GM19397 (cell line): ENCODE data around the gene TUBB8B.
"Not testable (repeated sequence)": the region's sequence is repeated elsewhere in the genome, so short reads cannot be mapped to it uniquely, and the experiment has no call there.

Source experiments
- ATAC-seq: cut with Tn5 transposase; IDR thresholded peaks from one replicate; pipeline ENCODE4 v1.9.1; 2021; ENCODE audit warnings: mild to moderate bottlenecking, moderate library complexity; ENCODE audit not compliant: unreplicated experiment

TUBB8B gene

GRCh38 chr18:49176-49665 lies at the start of gene TUBB8B:
TSS of gene TUBB8B (minus strand) at chr18:49615. CDS start at chr18:49557, 58 bp downstream.
- ATAC-seq: not testable (repeated sequence)

- ATAC-seq: peak; percentile 73
These were observed 48.0 kb upstream of the TUBB8B start for GRCh38 chr18:97252-97914.

- ATAC-seq: not testable (repeated sequence)
These were observed 47.3 kb upstream of the TUBB8B start for GRCh38 chr18:96767-97131.

- not testable (repeated sequence) for ATAC-seq
These were observed 46.8 kb upstream of the TUBB8B start for GRCh38 chr18:96101-96766.

- ATAC-seq: not testable (repeated sequence)
These were observed 46.2 kb upstream of the TUBB8B start for GRCh38 chr18:95580-95979.

GRCh38 chr18:93897-94408 lies 44.5 kb upstream of the TUBB8B start:
- not testable (repeated sequence) for ATAC-seq

- not testable (repeated sequence) for ATAC-seq
These were observed 42.1 kb upstream of the TUBB8B start for GRCh38 chr18:91561-91960.

- ATAC-seq: not testable (repeated sequence)
These were observed 41.2 kb upstream of the TUBB8B start for GRCh38 chr18:90396-91193.

GRCh38 chr18:89124-89523 lies 39.7 kb upstream of the TUBB8B start:
- not testable (repeated sequence) for ATAC-seq

GRCh38 chr18:84801-85200 lies 35.4 kb upstream of the TUBB8B start:
- ATAC-seq: not testable (repeated sequence)

GRCh38 chr18:82626-83209 lies 33.3 kb upstream of the TUBB8B start:
- ATAC-seq: not testable (repeated sequence)

- not testable (repeated sequence) for ATAC-seq
These were observed 31.5 kb upstream of the TUBB8B start for GRCh38 chr18:80881-81280.

GRCh38 chr18:80202-80601 lies 30.8 kb upstream of the TUBB8B start:
- ATAC-seq: not testable (repeated sequence)

GRCh38 chr18:75525-76160 lies 26.2 kb upstream of the TUBB8B start:
- not testable (repeated sequence) for ATAC-seq

- ATAC-seq: not testable (repeated sequence)
These were observed 23.9 kb upstream of the TUBB8B start for GRCh38 chr18:73181-73777.

GRCh38 chr18:67701-68100 lies 18.3 kb upstream of the TUBB8B start:
- not testable (repeated sequence) for ATAC-seq

GRCh38 chr18:64279-64678 lies 14.9 kb upstream of the TUBB8B start:
- not testable (repeated sequence) for ATAC-seq

- ATAC-seq: not testable (repeated sequence)
These were observed 14.2 kb upstream of the TUBB8B start for GRCh38 chr18:63656-64055.

GRCh38 chr18:54388-54787 lies 5.0 kb upstream of the TUBB8B start:
- ATAC-seq: not testable (repeated sequence)

- not testable (repeated sequence) for ATAC-seq
These were observed 719 bp downstream of the TUBB8B start for GRCh38 chr18:48696-49095.
